HG03280 (cell line): Measurements from ENCODE around the gene FASTK.
A peak's percentile ranks its signal among the peaks of the same experiment; 100 is the strongest.

Experiments
- ATAC-seq: cut with Tn5 transposase; IDR thresholded peaks from one replicate; pipeline ENCODE4 v1.9.1; 2021; ENCODE audit warnings: mild to moderate bottlenecking, moderate library complexity; ENCODE audit not compliant: unreplicated experiment

The FASTK gene

GRCh38 chr7:151068069-151068773, 12.4 kb downstream of the FASTK start:
- no peak for ATAC-seq

GRCh38 chr7:151066273-151066974, 14.2 kb downstream of the FASTK start:
- no peak for ATAC-seq

GRCh38 chr7:151065516-151065915, 15.1 kb downstream of the FASTK start:
- no peak for ATAC-seq

- no peak for ATAC-seq
Measured at GRCh38 chr7:151064993-151065392, 15.6 kb downstream of the FASTK start.

- ATAC-seq: no peak
Measured at GRCh38 chr7:151064454-151064853, 16.2 kb downstream of the FASTK start.

GRCh38 chr7:151063212-151063561, 17.4 kb downstream of the FASTK start:
- ATAC-seq: no peak

GRCh38 chr7:151062399-151063211, 18.0 kb downstream of the FASTK start:
- no peak for ATAC-seq

GRCh38 chr7:151062111-151062398, 18.6 kb downstream of the FASTK start:
- ATAC-seq: no peak

GRCh38 chr7:151061213-151062110, 19.1 kb downstream of the FASTK start:
- ATAC-seq: no peak

- ATAC-seq: no peak
Measured at GRCh38 chr7:151060416-151061212, 20.0 kb downstream of the FASTK start.

GRCh38 chr7:151060113-151060415, 20.5 kb downstream of the FASTK start:
- no peak for ATAC-seq

GRCh38 chr7:151059367-151060112, 21.1 kb downstream of the FASTK start, which contains the start of gene SLC4A2:
Gene SLC4A2 (plus strand): TSS chr7:151059589. CDS start chr7:151061988, 2,399 bp downstream.
- ATAC-seq: peak; percentile 32

GRCh38 chr7:151058781-151059366, 21.7 kb downstream of the FASTK start:
- no peak for ATAC-seq

- peak; percentile 88 for ATAC-seq
Measured at GRCh38 chr7:151057989-151058780, 22.4 kb downstream of the FASTK start.

- ATAC-seq: peak; percentile 7
Measured at GRCh38 chr7:151057506-151057988, 23.1 kb downstream of the FASTK start, which contains the start of gene CDK5. Gene CDK5 (minus strand): TSS chr7:151057897. CDS start chr7:151057848, 49 bp downstream.

- ATAC-seq: no peak
Measured at GRCh38 chr7:151056666-151057505, 23.7 kb downstream of the FASTK start.

- ATAC-seq: no peak
Measured at GRCh38 chr7:151056283-151056665, 24.3 kb downstream of the FASTK start.
